WTC11 (cell line): ENCODE measurements around the gene TMEM117. TPM values are rescaled to one million over a fixed set of nuclear protein-coding genes. Genes with fewer than 3 reads are reported as not detected.

Source experiments
- ATAC-seq: fragments of 200-7000 bp; cut with Tn5 transposase; 2 replicates; pipeline ENCODE4 v1.10.0; 2021; ENCODE audit warnings: mild to moderate bottlenecking, moderate library complexity
- CTCF ChIA-PET: fragments of 300-600 bp; sonication (Branson Sonifier 250); formaldehyde crosslinking; loops from one replicate; lab custom pipeline; 2021; ENCODE audit warnings: antibody characterized with exemption; lab: Charles Lee
- POLR2A ChIA-PET: fragments of 350-600 bp; sonication (Branson Sonifier 250); formaldehyde crosslinking; loops from one replicate; lab custom pipeline; 2021; ENCODE audit warnings: antibody characterized with exemption; lab: Charles Lee
- DNase-seq: peaks from one replicate; pipeline ENCODE4 v3.0.0; 2021; ENCODE audit warnings: low spot score
- H3K27ac Mint-ChIP-seq: 2 replicates; pipeline ENCODE4 v1.8.0; 2021; ENCODE audit warnings: mixed read lengths
- H3K27me3 Mint-ChIP-seq: 2 replicates; pipeline ENCODE4 v1.8.0; 2021; ENCODE audit warnings: low read depth, mild to moderate bottlenecking, moderate library complexity, mixed read lengths
- H3K36me3 Mint-ChIP-seq: 2 replicates; pipeline ENCODE4 v1.8.0; 2021; ENCODE audit warnings: mixed read lengths
- H3K4me1 Mint-ChIP-seq: 2 replicates; pipeline ENCODE4 v1.8.0; 2022; ENCODE audit warnings: mixed read lengths
- H3K4me3 Mint-ChIP-seq: 2 replicates; pipeline ENCODE4 v1.8.0; 2021; ENCODE audit warnings: mild to moderate bottlenecking, moderate library complexity, mixed read lengths
- H3K9me3 Mint-ChIP-seq: 2 replicates; pipeline ENCODE4 v1.8.0; 2021; ENCODE audit warnings: mixed read lengths
- ATF1 ChIP-seq: sonication (generic); formaldehyde crosslinking; IDR thresholded peaks from 2 replicates; pipeline ENCODE4 v1.8.1; 2023; ENCODE audit warnings: mild to moderate bottlenecking, moderate library complexity, missing genetic modification reagents
- CREM ChIP-seq: sonication (generic); formaldehyde crosslinking; IDR thresholded peaks from 2 replicates; pipeline ENCODE4 v1.8.1; 2022; ENCODE audit warnings: mild to moderate bottlenecking, missing genetic modification reagents, moderate library complexity
- MAX ChIP-seq: sonication (generic); formaldehyde crosslinking; IDR thresholded peaks from 2 replicates; pipeline ENCODE4 v1.8.0; 2022; ENCODE audit warnings: mild to moderate bottlenecking, missing genetic modification reagents
- MLX ChIP-seq: sonication (generic); formaldehyde crosslinking; IDR thresholded peaks from 2 replicates; pipeline ENCODE4 v1.8.1; 2023; ENCODE audit warnings: mild to moderate bottlenecking, missing genetic modification reagents, moderate library complexity
- NFE2L1 ChIP-seq: sonication (generic); formaldehyde crosslinking; IDR thresholded peaks from 2 replicates; pipeline ENCODE4 v1.8.1; 2023; ENCODE audit warnings: missing genetic modification reagents
- NFYB ChIP-seq: sonication (generic); formaldehyde crosslinking; conservative IDR thresholded peaks from 2 replicates; pipeline ENCODE4 v1.8.0; 2022; ENCODE audit warnings: low read depth, missing genetic modification reagents
- OVOL2 ChIP-seq: fragments of 250-450 bp; sonication (Bioruptor Pico); IDR thresholded peaks from 2 replicates; pipeline ENCODE4 v1.9.0; 2021; ENCODE audit warnings: mild to moderate bottlenecking, borderline replicate concordance
- RELA ChIP-seq: sonication (generic); formaldehyde crosslinking; IDR thresholded peaks from 2 replicates; pipeline ENCODE4 v1.8.1; 2022; ENCODE audit warnings: missing genetic modification reagents, mild to moderate bottlenecking, borderline replicate concordance
- RORB ChIP-seq: fragments of 250-450 bp; sonication (Bioruptor Pico); IDR thresholded peaks from 2 replicates; pipeline ENCODE4 v1.9.0; 2021; ENCODE audit warnings: mild to moderate bottlenecking
- SMAD3 ChIP-seq: sonication (generic); formaldehyde crosslinking; IDR thresholded peaks from 2 replicates; pipeline ENCODE4 v1.8.0; 2022; ENCODE audit warnings: missing genetic modification reagents, mild to moderate bottlenecking, borderline replicate concordance
- SMAD4 ChIP-seq: sonication (generic); formaldehyde crosslinking; IDR thresholded peaks from 2 replicates; pipeline ENCODE4 v1.8.0; 2022; ENCODE audit warnings: mild to moderate bottlenecking, missing genetic modification reagents
- TEAD1 ChIP-seq: sonication (generic); formaldehyde crosslinking; IDR thresholded peaks from 2 replicates; pipeline ENCODE4 v1.8.0; 2022; ENCODE audit warnings: mild to moderate bottlenecking, missing genetic modification reagents
- TP53 ChIP-seq: sonication (generic); formaldehyde crosslinking; IDR thresholded peaks from 2 replicates; pipeline ENCODE4 v1.8.1; 2023; ENCODE audit warnings: mild to moderate bottlenecking, missing genetic modification reagents
- USF2 ChIP-seq: sonication (generic); formaldehyde crosslinking; IDR thresholded peaks from 2 replicates; pipeline ENCODE4 v1.8.1; 2023; ENCODE audit warnings: mild to moderate bottlenecking, missing genetic modification reagents, moderate library complexity
- ZBTB21 ChIP-seq: sonication (generic); formaldehyde crosslinking; IDR thresholded peaks from 2 replicates; pipeline ENCODE4 v1.8.1; 2023; ENCODE audit warnings: mild to moderate bottlenecking, missing genetic modification reagents, borderline replicate concordance
- total RNA-seq: library from RNA; stranded (reverse); gene quantifications from 3 replicates; pipeline ENCODE4 v1.2.3, GENCODE V29; 2021
- TF ChIP-seq, protein P1 (sequence below): fragments of 250-450 bp; sonication (Bioruptor Pico); IDR thresholded peaks from 2 replicates; pipeline ENCODE4 v1.9.0; 2021; ENCODE audit warnings: moderate library complexity, mild to moderate bottlenecking, inconsistent platforms, borderline replicate concordance
- TF ChIP-seq, protein P2 (sequence below): sonication (generic); formaldehyde crosslinking; IDR thresholded peaks from 2 replicates; pipeline ENCODE4 v1.8.0; 2023; ENCODE audit warnings: mild to moderate bottlenecking, missing genetic modification reagents
- TF ChIP-seq, protein P3 (sequence below): sonication (generic); formaldehyde crosslinking; IDR thresholded peaks from 2 replicates; pipeline ENCODE4 v1.8.1; 2022; ENCODE audit warnings: low read depth, missing genetic modification reagents, borderline replicate concordance
- TF ChIP-seq, protein P4 (sequence below): fragments of 250-450 bp; sonication (Bioruptor Pico); conservative IDR thresholded peaks from 2 replicates; pipeline ENCODE4 v1.9.0; 2021; ENCODE audit warnings: mild to moderate bottlenecking
- TF ChIP-seq, protein P5 (sequence below): sonication (generic); formaldehyde crosslinking; IDR thresholded peaks from 2 replicates; pipeline ENCODE4 v1.8.0; 2023; ENCODE audit warnings: missing genetic modification reagents, mild to moderate bottlenecking, borderline replicate concordance

Gene TMEM117
- total RNA-seq, 1 experiment from 2014 or later: 1.5 TPM

DNA sequence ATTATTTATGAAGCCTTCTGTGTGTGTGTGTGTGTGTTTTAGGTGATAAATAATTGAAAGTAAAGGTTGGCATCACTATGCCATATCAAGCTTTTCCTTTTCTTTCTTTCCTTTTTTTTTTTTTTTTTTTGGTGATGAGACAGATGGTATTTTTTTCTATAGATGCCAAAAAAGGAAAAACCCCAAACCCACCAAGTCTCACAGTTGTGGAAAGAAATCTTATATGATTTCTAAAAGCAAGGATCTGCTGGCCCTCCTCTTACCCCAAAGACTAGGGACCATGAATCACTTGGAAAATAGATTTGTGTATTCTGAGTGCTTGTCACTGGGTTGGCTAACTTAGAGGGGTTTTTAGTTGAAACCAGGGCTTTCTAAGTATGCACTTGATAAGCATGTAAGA is 181.3 kb downstream of the TMEM117 start:
- H3K9me3 Mint-ChIP-seq: peaks cover under 1% of the 10 kb centered on the region
- CTCF ChIA-PET: interaction anchor here (0.6 kb wide), 1 partner anchor 695 kb away, joined by 3 read pairs; no protein-coding TSS in a partner anchor
- no peak for ATAC-seq
- TF ChIP-seq, protein P1, sequence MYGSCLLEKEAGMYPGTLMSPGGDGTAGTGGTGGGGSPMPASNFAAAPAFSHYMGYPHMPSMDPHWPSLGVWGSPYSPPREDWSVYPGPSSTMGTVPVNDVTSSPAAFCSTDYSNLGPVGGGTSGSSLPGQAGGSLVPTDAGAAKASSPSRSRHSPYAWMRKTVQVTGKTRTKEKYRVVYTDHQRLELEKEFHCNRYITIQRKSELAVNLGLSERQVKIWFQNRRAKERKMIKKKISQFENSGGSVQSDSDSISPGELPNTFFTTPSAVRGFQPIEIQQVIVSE: no peak
- TF ChIP-seq CREM: no peak
- no peak for TF ChIP-seq RORB (CRISPR knock-in tag)
- no peak for TF ChIP-seq TEAD1 (CRISPR knock-in tag)
- TF ChIP-seq, protein P2, sequence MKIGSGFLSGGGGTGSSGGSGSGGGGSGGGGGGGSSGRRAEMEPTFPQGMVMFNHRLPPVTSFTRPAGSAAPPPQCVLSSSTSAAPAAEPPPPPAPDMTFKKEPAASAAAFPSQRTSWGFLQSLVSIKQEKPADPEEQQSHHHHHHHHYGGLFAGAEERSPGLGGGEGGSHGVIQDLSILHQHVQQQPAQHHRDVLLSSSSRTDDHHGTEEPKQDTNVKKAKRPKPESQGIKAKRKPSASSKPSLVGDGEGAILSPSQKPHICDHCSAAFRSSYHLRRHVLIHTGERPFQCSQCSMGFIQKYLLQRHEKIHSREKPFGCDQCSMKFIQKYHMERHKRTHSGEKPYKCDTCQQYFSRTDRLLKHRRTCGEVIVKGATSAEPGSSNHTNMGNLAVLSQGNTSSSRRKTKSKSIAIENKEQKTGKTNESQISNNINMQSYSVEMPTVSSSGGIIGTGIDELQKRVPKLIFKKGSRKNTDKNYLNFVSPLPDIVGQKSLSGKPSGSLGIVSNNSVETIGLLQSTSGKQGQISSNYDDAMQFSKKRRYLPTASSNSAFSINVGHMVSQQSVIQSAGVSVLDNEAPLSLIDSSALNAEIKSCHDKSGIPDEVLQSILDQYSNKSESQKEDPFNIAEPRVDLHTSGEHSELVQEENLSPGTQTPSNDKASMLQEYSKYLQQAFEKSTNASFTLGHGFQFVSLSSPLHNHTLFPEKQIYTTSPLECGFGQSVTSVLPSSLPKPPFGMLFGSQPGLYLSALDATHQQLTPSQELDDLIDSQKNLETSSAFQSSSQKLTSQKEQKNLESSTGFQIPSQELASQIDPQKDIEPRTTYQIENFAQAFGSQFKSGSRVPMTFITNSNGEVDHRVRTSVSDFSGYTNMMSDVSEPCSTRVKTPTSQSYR: no peak
- no peak for TF ChIP-seq NFE2L1 (CRISPR knock-in tag)
- no peak for TF ChIP-seq USF2 (CRISPR knock-in tag)
- TF ChIP-seq MLX: no peak
- TF ChIP-seq SMAD4 (CRISPR knock-in tag): no peak
- TF ChIP-seq, protein P3, sequence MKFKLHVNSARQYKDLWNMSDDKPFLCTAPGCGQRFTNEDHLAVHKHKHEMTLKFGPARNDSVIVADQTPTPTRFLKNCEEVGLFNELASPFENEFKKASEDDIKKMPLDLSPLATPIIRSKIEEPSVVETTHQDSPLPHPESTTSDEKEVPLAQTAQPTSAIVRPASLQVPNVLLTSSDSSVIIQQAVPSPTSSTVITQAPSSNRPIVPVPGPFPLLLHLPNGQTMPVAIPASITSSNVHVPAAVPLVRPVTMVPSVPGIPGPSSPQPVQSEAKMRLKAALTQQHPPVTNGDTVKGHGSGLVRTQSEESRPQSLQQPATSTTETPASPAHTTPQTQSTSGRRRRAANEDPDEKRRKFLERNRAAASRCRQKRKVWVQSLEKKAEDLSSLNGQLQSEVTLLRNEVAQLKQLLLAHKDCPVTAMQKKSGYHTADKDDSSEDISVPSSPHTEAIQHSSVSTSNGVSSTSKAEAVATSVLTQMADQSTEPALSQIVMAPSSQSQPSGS (CRISPR knock-in tag): no peak
- no peak for TF ChIP-seq OVOL2 (CRISPR knock-in tag)
- TF ChIP-seq, protein P4, sequence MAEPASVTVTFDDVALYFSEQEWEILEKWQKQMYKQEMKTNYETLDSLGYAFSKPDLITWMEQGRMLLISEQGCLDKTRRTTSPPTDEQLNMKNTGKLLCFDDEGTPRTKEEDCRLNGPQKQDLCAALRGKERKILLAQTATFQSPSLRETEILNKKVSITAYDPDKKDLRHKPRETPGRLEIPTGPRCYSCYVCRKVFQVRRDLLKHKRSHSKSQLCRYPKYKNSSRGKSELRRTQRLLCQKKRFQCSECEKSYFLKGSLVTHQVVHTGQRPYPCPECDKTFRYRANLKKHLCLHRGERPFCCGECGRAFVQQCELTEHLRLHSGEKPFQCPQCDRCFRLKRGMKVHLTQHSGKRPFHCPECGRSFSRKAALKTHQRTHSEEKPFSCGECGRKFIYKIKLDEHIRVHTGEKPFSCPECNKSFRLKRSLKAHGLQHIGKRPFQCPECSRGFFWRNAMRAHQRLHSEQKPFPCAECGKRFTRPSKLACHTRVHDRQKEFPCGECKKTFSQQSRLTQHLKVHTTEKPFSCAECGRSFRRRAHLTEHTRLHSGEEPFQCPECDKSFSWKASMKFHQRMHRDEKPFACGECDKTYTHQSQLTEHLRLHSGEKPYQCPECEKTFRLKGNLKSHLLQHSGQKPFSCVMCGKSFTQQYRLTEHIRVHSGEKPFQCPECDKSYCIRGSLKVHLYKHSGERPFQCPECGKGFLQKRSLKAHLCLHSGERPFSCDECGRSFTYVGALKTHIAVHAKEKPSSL (CRISPR knock-in tag): no peak
- TF ChIP-seq ATF1 (CRISPR knock-in tag): no peak
- TF ChIP-seq TP53 (CRISPR knock-in tag): no peak
- TF ChIP-seq ZBTB21 (CRISPR knock-in tag): no peak
- no peak for TF ChIP-seq MAX (CRISPR knock-in tag)
- TF ChIP-seq, protein P5, sequence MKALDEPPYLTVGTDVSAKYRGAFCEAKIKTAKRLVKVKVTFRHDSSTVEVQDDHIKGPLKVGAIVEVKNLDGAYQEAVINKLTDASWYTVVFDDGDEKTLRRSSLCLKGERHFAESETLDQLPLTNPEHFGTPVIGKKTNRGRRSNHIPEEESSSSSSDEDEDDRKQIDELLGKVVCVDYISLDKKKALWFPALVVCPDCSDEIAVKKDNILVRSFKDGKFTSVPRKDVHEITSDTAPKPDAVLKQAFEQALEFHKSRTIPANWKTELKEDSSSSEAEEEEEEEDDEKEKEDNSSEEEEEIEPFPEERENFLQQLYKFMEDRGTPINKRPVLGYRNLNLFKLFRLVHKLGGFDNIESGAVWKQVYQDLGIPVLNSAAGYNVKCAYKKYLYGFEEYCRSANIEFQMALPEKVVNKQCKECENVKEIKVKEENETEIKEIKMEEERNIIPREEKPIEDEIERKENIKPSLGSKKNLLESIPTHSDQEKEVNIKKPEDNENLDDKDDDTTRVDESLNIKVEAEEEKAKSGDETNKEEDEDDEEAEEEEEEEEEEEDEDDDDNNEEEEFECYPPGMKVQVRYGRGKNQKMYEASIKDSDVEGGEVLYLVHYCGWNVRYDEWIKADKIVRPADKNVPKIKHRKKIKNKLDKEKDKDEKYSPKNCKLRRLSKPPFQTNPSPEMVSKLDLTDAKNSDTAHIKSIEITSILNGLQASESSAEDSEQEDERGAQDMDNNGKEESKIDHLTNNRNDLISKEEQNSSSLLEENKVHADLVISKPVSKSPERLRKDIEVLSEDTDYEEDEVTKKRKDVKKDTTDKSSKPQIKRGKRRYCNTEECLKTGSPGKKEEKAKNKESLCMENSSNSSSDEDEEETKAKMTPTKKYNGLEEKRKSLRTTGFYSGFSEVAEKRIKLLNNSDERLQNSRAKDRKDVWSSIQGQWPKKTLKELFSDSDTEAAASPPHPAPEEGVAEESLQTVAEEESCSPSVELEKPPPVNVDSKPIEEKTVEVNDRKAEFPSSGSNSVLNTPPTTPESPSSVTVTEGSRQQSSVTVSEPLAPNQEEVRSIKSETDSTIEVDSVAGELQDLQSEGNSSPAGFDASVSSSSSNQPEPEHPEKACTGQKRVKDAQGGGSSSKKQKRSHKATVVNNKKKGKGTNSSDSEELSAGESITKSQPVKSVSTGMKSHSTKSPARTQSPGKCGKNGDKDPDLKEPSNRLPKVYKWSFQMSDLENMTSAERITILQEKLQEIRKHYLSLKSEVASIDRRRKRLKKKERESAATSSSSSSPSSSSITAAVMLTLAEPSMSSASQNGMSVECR (CRISPR knock-in tag): no peak
- no peak for TF ChIP-seq RELA (CRISPR knock-in tag)
- TF ChIP-seq SMAD3 (CRISPR knock-in tag): no peak
- TF ChIP-seq NFYB: no peak
- no peak for DNase-seq
- H3K4me3 Mint-ChIP-seq: no peak overlapping the region
- no peak overlapping the region for H3K27ac Mint-ChIP-seq
- POLR2A ChIA-PET: interaction anchor here (0.6 kb wide), 1 partner anchor 111 kb away, joined by 3 read pairs; no protein-coding TSS in a partner anchor
- no peaks in the 10 kb centered on the region for H3K36me3 Mint-ChIP-seq
- H3K4me1 Mint-ChIP-seq: peaks cover 16% of the 10 kb centered on the region
- no peaks in the 10 kb centered on the region for H3K27me3 Mint-ChIP-seq
